HG02623 (cell line): ENCODE measurements around the gene SRGAP3.

ENCODE experiments used
- ATAC-seq: cut with Tn5 transposase; IDR thresholded peaks from one replicate; pipeline ENCODE4 v1.9.1; 2021; ENCODE audit warnings: moderate library complexity; ENCODE audit not compliant: unreplicated experiment

The SRGAP3 gene

GRCh38 chr3:9180764-9181117, 68.7 kb downstream of the SRGAP3 start:
- peak; percentile 6 for ATAC-seq

GRCh38 chr3:9179826-9180763, 69.4 kb downstream of the SRGAP3 start:
- peak; percentile 77 for ATAC-seq

GRCh38 chr3:9178697-9179096, 70.7 kb downstream of the SRGAP3 start:
- ATAC-seq: no peak

GRCh38 chr3:9175421-9175820, 74.0 kb downstream of the SRGAP3 start:
- no peak for ATAC-seq

GRCh38 chr3:9173445-9173844, 76.0 kb downstream of the SRGAP3 start:
- ATAC-seq: no peak

- ATAC-seq: no peak
Observed at GRCh38 chr3:9172851-9173321, 76.6 kb downstream of the SRGAP3 start.

GRCh38 chr3:9170851-9171160, 78.6 kb downstream of the SRGAP3 start:
- no peak for ATAC-seq

- ATAC-seq: no peak
Observed at GRCh38 chr3:9169956-9170850, 79.2 kb downstream of the SRGAP3 start.

- no peak for ATAC-seq
Observed at GRCh38 chr3:9169326-9169725, 80.1 kb downstream of the SRGAP3 start.

- ATAC-seq: peak; percentile 95
Observed at GRCh38 chr3:9168241-9168741, 81.2 kb downstream of the SRGAP3 start.

- no peak for ATAC-seq
Observed at GRCh38 chr3:9167222-9167621, 82.2 kb downstream of the SRGAP3 start.

GRCh38 chr3:9165421-9165820, 84.0 kb downstream of the SRGAP3 start:
- no peak for ATAC-seq

GRCh38 chr3:9163289-9163688, 86.2 kb downstream of the SRGAP3 start:
- no peak for ATAC-seq

GRCh38 chr3:9161811-9162210, 87.6 kb downstream of the SRGAP3 start:
- no peak for ATAC-seq

- no peak for ATAC-seq
Observed at GRCh38 chr3:9161298-9161697, 88.1 kb downstream of the SRGAP3 start.

- no peak for ATAC-seq
Observed at GRCh38 chr3:9158865-9159630, 90.4 kb downstream of the SRGAP3 start.

- ATAC-seq: no peak
Observed at GRCh38 chr3:9157651-9158362, 91.6 kb downstream of the SRGAP3 start.

GRCh38 chr3:9156604-9157003, 92.8 kb downstream of the SRGAP3 start:
- ATAC-seq: no peak

- no peak for ATAC-seq
Observed at GRCh38 chr3:9155028-9155427, 94.4 kb downstream of the SRGAP3 start.

GRCh38 chr3:9153904-9154619, 95.4 kb downstream of the SRGAP3 start:
- no peak for ATAC-seq
